GM06990 (cell line): ENCODE results near the gene APBB2.

Source experiments
- DNase-seq: peaks from one replicate; pipeline ENCODE4 v3.0.0-alpha.2; 2011; ENCODE audit not compliant: insufficient read length; ENCODE audit errors: extremely low read depth
- H3K27me3 ChIP-seq: replicated peaks from 2 replicates; pipeline ENCODE4 v1.6.0; 2011; ENCODE audit warnings: low read length; ENCODE audit not compliant: control insufficient read depth, insufficient read depth
- H3K36me3 ChIP-seq: 2 replicates; pipeline ENCODE4 v1.5.1; 2011; ENCODE audit warnings: low read length; ENCODE audit not compliant: control insufficient read depth, insufficient read depth
- H3K4me3 ChIP-seq: replicated peaks from 2 replicates; pipeline ENCODE4 v1.5.1; 2011; ENCODE audit warnings: low read depth, mild to moderate bottlenecking, control low read depth, low read length
- TF ChIP-seq, protein P1 (sequence below): IDR thresholded peaks from 2 replicates; pipeline ENCODE4 v1.5.1; 2011; ENCODE audit warnings: low read length, control low read depth, mild to moderate bottlenecking, inconsistent platforms; ENCODE audit not compliant: insufficient read depth, poor library complexity, severe bottlenecking

The APBB2 gene

DNA sequence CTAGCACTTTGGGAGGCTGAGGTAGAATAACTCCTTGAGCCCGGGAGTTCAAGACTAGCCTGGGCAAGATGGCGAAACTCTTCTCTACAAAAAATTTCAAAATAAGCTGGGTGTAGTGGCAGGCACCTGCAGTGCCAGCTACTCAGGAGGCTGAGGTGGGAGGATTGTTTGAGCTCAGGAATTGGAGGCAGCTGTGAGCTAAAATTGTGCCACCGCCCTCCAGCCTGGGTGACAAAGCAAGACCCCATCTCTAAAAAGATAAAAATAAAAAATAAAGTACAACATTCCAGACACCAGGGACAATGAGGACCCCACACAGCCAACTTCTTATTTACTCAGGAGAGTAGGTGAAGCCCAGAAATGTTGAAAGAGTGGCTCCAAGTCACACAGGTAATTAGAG lies 53.0 kb downstream of the APBB2 start:
- no peak for DNase-seq
- H3K4me3 ChIP-seq: no peak overlapping the region
- TF ChIP-seq, protein P1, sequence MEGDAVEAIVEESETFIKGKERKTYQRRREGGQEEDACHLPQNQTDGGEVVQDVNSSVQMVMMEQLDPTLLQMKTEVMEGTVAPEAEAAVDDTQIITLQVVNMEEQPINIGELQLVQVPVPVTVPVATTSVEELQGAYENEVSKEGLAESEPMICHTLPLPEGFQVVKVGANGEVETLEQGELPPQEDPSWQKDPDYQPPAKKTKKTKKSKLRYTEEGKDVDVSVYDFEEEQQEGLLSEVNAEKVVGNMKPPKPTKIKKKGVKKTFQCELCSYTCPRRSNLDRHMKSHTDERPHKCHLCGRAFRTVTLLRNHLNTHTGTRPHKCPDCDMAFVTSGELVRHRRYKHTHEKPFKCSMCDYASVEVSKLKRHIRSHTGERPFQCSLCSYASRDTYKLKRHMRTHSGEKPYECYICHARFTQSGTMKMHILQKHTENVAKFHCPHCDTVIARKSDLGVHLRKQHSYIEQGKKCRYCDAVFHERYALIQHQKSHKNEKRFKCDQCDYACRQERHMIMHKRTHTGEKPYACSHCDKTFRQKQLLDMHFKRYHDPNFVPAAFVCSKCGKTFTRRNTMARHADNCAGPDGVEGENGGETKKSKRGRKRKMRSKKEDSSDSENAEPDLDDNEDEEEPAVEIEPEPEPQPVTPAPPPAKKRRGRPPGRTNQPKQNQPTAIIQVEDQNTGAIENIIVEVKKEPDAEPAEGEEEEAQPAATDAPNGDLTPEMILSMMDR: no peak
- H3K36me3 ChIP-seq: no peaks in the 10 kb centered on the region
- H3K27me3 ChIP-seq: no peaks in the 10 kb centered on the region

DNA sequence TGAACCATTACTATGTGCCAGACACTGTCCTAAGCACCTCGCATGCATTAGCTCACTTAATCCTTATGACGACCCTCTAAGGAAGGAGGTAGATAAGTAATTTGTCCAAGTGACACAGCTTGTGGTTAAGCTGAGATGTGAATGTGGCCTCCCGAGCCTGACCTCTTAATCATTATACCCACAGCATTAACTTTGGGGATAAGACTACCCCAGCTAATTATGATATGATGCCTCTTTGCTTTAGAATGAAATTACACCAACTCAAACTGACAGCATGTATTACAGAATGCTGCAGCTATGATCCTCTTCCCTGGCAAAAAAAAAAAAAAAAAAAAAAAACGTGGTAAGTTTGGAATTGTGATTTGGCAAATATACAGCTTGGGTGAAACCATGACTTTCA lies 53.5 kb downstream of the APBB2 start:
- H3K4me3 ChIP-seq: no peak overlapping the region
- no peaks in the 10 kb centered on the region for H3K36me3 ChIP-seq
- DNase-seq: no peak
- TF ChIP-seq, protein P1: no peak
- H3K27me3 ChIP-seq: no peaks in the 10 kb centered on the region

DNA sequence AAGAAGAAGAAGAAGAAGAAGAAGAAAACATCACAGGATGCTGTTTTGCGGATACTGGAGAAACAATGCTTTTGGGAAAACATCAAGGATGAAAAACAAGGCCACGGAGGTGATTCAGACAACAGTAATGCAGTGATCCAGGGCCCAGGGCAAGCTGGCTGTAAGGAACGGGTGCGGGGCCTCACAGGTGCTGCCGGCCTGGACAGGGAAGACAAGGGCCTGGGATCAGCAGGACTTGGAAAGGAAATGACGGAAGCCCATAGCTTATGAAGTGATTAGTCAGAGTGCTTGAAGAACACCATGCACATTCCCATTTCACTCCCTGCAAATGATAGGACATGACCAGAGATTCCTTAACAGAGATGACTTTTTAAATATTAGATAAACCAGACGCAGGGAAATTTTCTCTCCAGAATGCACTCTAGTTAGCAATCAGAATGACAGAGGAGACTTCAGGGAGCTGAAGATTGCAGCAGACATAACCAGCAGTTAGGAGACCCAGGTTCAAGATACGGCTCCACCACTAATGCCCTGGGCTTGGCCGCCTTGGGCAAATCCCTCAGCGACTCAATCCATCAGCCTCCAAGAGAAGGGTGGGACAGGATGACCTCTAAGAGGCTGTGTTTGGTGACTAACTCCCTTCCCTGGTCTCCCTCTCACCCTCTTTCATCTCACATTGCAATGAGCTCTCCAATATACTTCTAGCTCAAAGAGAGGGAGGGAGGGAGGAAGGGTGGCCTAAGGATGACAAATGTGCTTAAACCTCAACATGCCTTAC lies 54.1 kb downstream of the APBB2 start:
- Histone ChIP-seq H3K36me3 (no peaks in the 10 kb centered on the region), H3K4me3 (no peak overlapping the region), H3K27me3 (no peaks in the 10 kb centered on the region)
- DNase-seq: no peak
- TF ChIP-seq, protein P1: no peak

DNA sequence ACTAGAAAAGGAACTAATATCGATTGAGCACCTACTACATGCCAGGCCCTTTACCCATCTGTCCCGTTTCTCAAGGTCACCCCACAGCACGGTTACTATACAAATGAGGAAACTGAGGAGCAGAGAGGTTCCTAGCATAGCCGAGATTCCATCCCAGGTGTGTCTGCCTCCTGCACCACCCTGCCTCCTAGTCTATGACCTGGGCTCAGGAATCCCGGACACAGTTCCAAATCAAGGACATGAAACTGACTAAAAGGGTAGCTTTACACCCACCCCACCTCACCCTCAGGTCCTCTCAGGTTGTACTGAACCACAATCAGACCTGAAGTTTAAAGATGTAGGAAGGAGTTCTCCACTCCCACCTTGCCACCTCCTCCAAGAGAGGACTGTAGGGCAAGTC lies 55.6 kb downstream of the APBB2 start:
- no peak overlapping the region for H3K4me3 ChIP-seq
- TF ChIP-seq, protein P1: no peak
- no peak for DNase-seq
- no peaks in the 10 kb centered on the region for H3K36me3 ChIP-seq
- no peaks in the 10 kb centered on the region for H3K27me3 ChIP-seq

DNA sequence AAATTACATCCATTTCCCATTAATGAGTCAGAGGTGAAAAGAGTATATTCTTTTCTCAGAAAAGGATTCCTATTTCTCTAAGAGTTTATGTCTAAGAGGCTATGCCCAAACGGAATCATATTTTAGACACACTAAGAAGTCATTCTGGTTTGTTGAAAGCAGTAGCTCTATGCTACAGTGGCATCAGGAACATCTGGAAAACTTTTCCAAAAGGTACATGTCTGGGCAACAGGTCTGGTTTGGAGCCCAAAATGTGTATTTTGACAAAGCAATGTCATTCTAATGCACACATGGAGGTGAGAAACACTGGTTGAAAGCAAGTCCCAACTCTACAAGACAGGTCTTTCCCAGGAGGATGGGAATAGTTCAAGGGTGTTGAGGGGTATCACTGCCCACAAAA lies 56.1 kb downstream of the APBB2 start:
- no peaks in the 10 kb centered on the region for H3K36me3 ChIP-seq
- TF ChIP-seq, protein P1: no peak
- DNase-seq: no peak
- H3K27me3 ChIP-seq: no peaks in the 10 kb centered on the region
- no peak overlapping the region for H3K4me3 ChIP-seq
